HL-60 (cell line): ENCODE results near the gene HOXC4.
"Not testable (repeated sequence)": the region's sequence is repeated elsewhere in the genome, so short reads cannot be mapped to it uniquely, and the experiment has no call there.

Experiments used
- GABPA ChIP-seq: IDR thresholded peaks from 2 replicates; pipeline ENCODE4 v1.6.1; 2012; ENCODE audit warnings: low read depth
- TF ChIP-seq, protein P1 (sequence below): IDR thresholded peaks from one replicate; pipeline ENCODE4 v1.5.1; 2011; ENCODE audit warnings: low read length, control low read depth, inconsistent platforms; ENCODE audit not compliant: insufficient read depth

DNA sequence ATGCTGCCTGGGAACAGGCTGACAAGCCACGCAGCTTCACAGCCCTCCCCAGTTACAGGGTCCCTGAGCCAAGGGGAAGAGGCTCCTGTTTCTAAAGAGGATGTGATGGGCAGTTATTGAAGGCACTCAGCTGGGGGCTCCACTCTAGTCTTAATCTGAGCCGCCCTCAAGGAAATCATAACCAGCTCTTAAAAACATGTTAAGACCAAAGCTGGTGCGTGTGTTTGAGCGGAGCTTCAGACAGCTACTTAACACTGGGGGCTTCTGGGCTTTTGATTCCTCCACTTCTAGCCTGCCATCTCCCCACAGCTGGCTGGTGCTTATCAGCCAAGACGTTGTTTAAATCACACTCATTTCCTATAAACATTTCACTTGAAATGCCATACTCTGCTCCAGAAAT, 42.3 kb downstream of the HOXC4 start:
- TF ChIP-seq, protein P1, sequence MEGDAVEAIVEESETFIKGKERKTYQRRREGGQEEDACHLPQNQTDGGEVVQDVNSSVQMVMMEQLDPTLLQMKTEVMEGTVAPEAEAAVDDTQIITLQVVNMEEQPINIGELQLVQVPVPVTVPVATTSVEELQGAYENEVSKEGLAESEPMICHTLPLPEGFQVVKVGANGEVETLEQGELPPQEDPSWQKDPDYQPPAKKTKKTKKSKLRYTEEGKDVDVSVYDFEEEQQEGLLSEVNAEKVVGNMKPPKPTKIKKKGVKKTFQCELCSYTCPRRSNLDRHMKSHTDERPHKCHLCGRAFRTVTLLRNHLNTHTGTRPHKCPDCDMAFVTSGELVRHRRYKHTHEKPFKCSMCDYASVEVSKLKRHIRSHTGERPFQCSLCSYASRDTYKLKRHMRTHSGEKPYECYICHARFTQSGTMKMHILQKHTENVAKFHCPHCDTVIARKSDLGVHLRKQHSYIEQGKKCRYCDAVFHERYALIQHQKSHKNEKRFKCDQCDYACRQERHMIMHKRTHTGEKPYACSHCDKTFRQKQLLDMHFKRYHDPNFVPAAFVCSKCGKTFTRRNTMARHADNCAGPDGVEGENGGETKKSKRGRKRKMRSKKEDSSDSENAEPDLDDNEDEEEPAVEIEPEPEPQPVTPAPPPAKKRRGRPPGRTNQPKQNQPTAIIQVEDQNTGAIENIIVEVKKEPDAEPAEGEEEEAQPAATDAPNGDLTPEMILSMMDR: not testable (repeated sequence)
- not testable (repeated sequence) for TF ChIP-seq GABPA
